GM12875 (cell line): ENCODE data around the gene MAP4K1.

Experiments
- H3K4me3 ChIP-seq: one replicate; pipeline ENCODE4 v1.5.1; 2011; ENCODE audit warnings: low read depth, low read length, control low read depth
- CTCF ChIP-seq: IDR thresholded peaks from 2 replicates; pipeline ENCODE4 v1.5.1; 2011; ENCODE audit warnings: low read depth, mild to moderate bottlenecking, control low read depth, inconsistent platforms, low read length, moderate library complexity, borderline replicate concordance; ENCODE audit not compliant: insufficient read depth

Gene MAP4K1

GRCh38 chr19:38617764-38618589 is at the start of gene MAP4K1:
Gene MAP4K1 (minus strand): TSS chr19:38617953. CDS start chr19:38617895, 58 bp downstream.
- TF ChIP-seq CTCF = no peak

GRCh38 chr19:38666663-38667511 is 49.1 kb upstream of the MAP4K1 start:
- TF ChIP-seq CTCF = no peak

More at GRCh38 chr19:38617764-38618589, at the start of gene MAP4K1:
- peak within 1 kb of the TSS; percentile 93 for H3K4me3 ChIP-seq

GRCh38 chr19:38665950-38666662 is 48.4 kb upstream of the MAP4K1 start:
- no peak overlapping the region for H3K4me3 ChIP-seq
- TF ChIP-seq CTCF = no peak

More at GRCh38 chr19:38666663-38667511, 49.1 kb upstream of the MAP4K1 start:
- H3K4me3 ChIP-seq = no peak overlapping the region

- no peak for TF ChIP-seq CTCF
- H3K4me3 ChIP-seq = no peak overlapping the region
Measured at GRCh38 chr19:38665219-38665931, 47.6 kb upstream of the MAP4K1 start.

GRCh38 chr19:38664503-38665211 is 46.9 kb upstream of the MAP4K1 start:
- no peak overlapping the region for H3K4me3 ChIP-seq

More at GRCh38 chr19:38664503-38665211, 46.9 kb upstream of the MAP4K1 start:
- TF ChIP-seq CTCF = no peak
